ENCODE measurements around the gene HOMER1. TPM values are rescaled to one million over a fixed set of nuclear protein-coding genes. Genes with fewer than 3 reads are reported as not detected.

Gene HOMER1
- total RNA-seq, 1 experiment from 2014 or later = 9.1 TPM

DNA sequence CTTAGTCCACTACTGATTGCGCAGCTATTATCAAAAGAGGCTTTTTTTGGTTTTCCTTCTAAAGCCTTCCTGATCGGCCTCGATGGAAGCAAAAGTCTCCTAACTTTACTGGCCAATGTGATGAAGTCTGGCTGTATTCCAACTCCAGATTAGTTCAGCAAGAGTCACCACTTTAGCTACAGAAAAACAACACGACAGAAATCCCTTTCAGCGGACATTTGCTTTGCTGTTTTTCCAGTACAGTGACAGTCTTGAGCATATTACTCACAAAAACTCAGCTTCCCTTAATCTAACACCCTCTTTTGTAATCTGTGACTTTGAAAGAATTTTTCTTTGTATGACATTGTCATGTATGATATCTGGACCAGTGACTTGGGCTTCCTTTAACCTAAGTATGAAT is 95.7 kb downstream of the HOMER1 start:
- TF ChIP-seq EZH2phosphoT487 (IDR thresholded peaks at IDR 0.05; ENCODE audit: borderline replicate concordance, low read length) (no peak), EZH2 (IDR thresholded peaks at IDR 0.05; ENCODE audit: low read length, unreplicated experiment) (no peak)
- TF ChIP-seq, protein P1, sequence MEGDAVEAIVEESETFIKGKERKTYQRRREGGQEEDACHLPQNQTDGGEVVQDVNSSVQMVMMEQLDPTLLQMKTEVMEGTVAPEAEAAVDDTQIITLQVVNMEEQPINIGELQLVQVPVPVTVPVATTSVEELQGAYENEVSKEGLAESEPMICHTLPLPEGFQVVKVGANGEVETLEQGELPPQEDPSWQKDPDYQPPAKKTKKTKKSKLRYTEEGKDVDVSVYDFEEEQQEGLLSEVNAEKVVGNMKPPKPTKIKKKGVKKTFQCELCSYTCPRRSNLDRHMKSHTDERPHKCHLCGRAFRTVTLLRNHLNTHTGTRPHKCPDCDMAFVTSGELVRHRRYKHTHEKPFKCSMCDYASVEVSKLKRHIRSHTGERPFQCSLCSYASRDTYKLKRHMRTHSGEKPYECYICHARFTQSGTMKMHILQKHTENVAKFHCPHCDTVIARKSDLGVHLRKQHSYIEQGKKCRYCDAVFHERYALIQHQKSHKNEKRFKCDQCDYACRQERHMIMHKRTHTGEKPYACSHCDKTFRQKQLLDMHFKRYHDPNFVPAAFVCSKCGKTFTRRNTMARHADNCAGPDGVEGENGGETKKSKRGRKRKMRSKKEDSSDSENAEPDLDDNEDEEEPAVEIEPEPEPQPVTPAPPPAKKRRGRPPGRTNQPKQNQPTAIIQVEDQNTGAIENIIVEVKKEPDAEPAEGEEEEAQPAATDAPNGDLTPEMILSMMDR (conservative IDR thresholded peaks at IDR 0.05; ENCODE audit: low read depth, low read length) = no peak
- H3K9ac ChIP-seq (ENCODE audit: low read length) = no peak overlapping the region
- no peaks in the 10 kb centered on the region for H3F3A ChIP-seq (ENCODE audit: low read length, unreplicated experiment)
- H3K4me2 ChIP-seq (ENCODE audit: low read length) = no peak overlapping the region
- H3K9me3 ChIP-seq (ENCODE audit: low read length) = no peaks in the 10 kb centered on the region
- ChIA-PET POLR2A (ENCODE audit: unreplicated experiment) (no interaction called here), CTCF (no interaction called here)
- BruUV-seq (replicated peaks) = no TSS peak
- no peaks in the 10 kb centered on the region for H4K20me1 ChIP-seq (ENCODE audit: low read length)
- H2AFZ ChIP-seq (ENCODE audit: low read length) = no peak overlapping the region
- H3K9me2 ChIP-seq (replicated peaks; ENCODE audit: low read length) = no peaks in the 10 kb centered on the region
- H3K79me2 ChIP-seq (ENCODE audit: low read length) = no peaks in the 10 kb centered on the region
- no peak overlapping the region for H3K27ac ChIP-seq (ENCODE audit: low read length)
- no peaks in the 10 kb centered on the region for H3K36me3 ChIP-seq (ENCODE audit: low read depth, low read length)
- intact Hi-C loops (cut with micrococcal nuclease) = no loop called here
- DNase-seq (peak; percentile 1), ATAC-seq (no peak)
- no peak overlapping the region for H3K4me3 ChIP-seq (ENCODE audit: low read length)
- H3K27me3 ChIP-seq (ENCODE audit: low read length) = no peaks in the 10 kb centered on the region
- no peaks in the 10 kb centered on the region for H3K4me1 ChIP-seq (ENCODE audit: insufficient read depth, low read length)

GRCh38 chr5:79417495-79417894 is 96.4 kb downstream of the HOMER1 start:
- POLR2A ChIA-PET (ENCODE audit: unreplicated experiment) = no interaction called here
- no TSS peak for BruUV-seq (replicated peaks)
- no peak overlapping the region for H2AFZ ChIP-seq (ENCODE audit: low read length)

DNA sequence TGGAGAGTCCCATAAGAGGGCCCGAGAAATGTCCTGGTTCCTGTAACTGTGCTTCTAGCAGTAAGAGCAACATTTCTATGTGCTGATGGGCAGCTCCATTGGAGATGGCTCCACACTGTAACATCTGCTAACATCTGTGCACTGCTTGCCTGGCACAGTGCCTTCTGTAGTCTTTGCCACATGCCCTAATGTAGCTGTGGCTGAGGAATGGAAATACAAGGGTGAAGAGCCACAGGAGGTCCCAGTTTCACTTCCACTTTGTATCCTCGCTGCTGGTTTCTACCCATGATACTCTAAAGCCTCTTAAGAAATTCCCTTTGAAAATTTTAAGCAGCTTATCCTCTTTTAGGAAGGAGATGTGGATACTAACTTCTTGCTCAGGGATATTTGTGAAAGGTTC is 97.4 kb downstream of the HOMER1 start:
- H3K4me2 ChIP-seq (ENCODE audit: low read length) = no peak overlapping the region
- no peaks in the 10 kb centered on the region for H3K36me3 ChIP-seq (ENCODE audit: low read depth, low read length)
- H3K9me3 ChIP-seq (ENCODE audit: low read length) = no peaks in the 10 kb centered on the region
- DNase-seq = no peak
- intact Hi-C loops (cut with micrococcal nuclease) = no loop called here
- no peaks in the 10 kb centered on the region for H3F3A ChIP-seq (ENCODE audit: low read length, unreplicated experiment)
- H3K9ac ChIP-seq (ENCODE audit: low read length) = no peak overlapping the region
- H3K27me3 ChIP-seq (ENCODE audit: low read length) = no peaks in the 10 kb centered on the region
- H3K4me3 ChIP-seq (ENCODE audit: low read length) = no peak overlapping the region
- no TSS peak for BruUV-seq (replicated peaks)
- POLR2A ChIA-PET (ENCODE audit: unreplicated experiment) = no interaction called here
- TF ChIP-seq EZH2phosphoT487 (IDR thresholded peaks at IDR 0.05; ENCODE audit: borderline replicate concordance, low read length) (no peak), EZH2 (IDR thresholded peaks at IDR 0.05; ENCODE audit: low read length, unreplicated experiment) (no peak)
- TF ChIP-seq, protein P1 (conservative IDR thresholded peaks at IDR 0.05; ENCODE audit: low read depth, low read length) = no peak
- no peak overlapping the region for H2AFZ ChIP-seq (ENCODE audit: low read length)
- no peaks in the 10 kb centered on the region for H3K4me1 ChIP-seq (ENCODE audit: insufficient read depth, low read length)
- ATAC-seq = no peak
- H3K27ac ChIP-seq (ENCODE audit: low read length) = no peak overlapping the region
- no peaks in the 10 kb centered on the region for H3K9me2 ChIP-seq (replicated peaks; ENCODE audit: low read length)
- H4K20me1 ChIP-seq (ENCODE audit: low read length) = no peaks in the 10 kb centered on the region
- CTCF ChIA-PET = no interaction called here
- H3K79me2 ChIP-seq (ENCODE audit: low read length) = no peaks in the 10 kb centered on the region

More at GRCh38 chr5:79417495-79417894, 96.4 kb downstream of the HOMER1 start:
- Histone ChIP-seq H3K27ac (ENCODE audit: low read length) (no peak overlapping the region), H3K36me3 (ENCODE audit: low read depth, low read length) (no peaks in the 10 kb centered on the region), H3K27me3 (ENCODE audit: low read length) (no peaks in the 10 kb centered on the region), H4K20me1 (ENCODE audit: low read length) (no peaks in the 10 kb centered on the region), H3K4me2 (ENCODE audit: low read length) (no peak overlapping the region), H3K9me2 (replicated peaks; ENCODE audit: low read length) (no peaks in the 10 kb centered on the region), H3K9ac (ENCODE audit: low read length) (no peak overlapping the region), H3K4me3 (ENCODE audit: low read length) (no peak overlapping the region), H3K79me2 (ENCODE audit: low read length) (no peaks in the 10 kb centered on the region), H3K4me1 (ENCODE audit: insufficient read depth, low read length) (no peaks in the 10 kb centered on the region), H3K9me3 (ENCODE audit: low read length) (no peaks in the 10 kb centered on the region), H3F3A (ENCODE audit: low read length, unreplicated experiment) (no peaks in the 10 kb centered on the region)
- no peak for TF ChIP-seq EZH2 (IDR thresholded peaks at IDR 0.05; ENCODE audit: low read length, unreplicated experiment)
- no peak for TF ChIP-seq EZH2phosphoT487 (IDR thresholded peaks at IDR 0.05; ENCODE audit: borderline replicate concordance, low read length)
- TF ChIP-seq, protein P1 (conservative IDR thresholded peaks at IDR 0.05; ENCODE audit: low read depth, low read length) = no peak
- CTCF ChIA-PET = no interaction called here
- intact Hi-C loops (cut with micrococcal nuclease) = no loop called here
- ATAC-seq (no peak), DNase-seq (no peak)
